ENCODE data around the gene ACOX1.

ACOX1 gene

GRCh38 chr17:75909051-75909811 is 69.7 kb downstream of the ACOX1 start:
- DNase-seq (ENCODE audit: low spot score): peak; percentile 83

DNA sequence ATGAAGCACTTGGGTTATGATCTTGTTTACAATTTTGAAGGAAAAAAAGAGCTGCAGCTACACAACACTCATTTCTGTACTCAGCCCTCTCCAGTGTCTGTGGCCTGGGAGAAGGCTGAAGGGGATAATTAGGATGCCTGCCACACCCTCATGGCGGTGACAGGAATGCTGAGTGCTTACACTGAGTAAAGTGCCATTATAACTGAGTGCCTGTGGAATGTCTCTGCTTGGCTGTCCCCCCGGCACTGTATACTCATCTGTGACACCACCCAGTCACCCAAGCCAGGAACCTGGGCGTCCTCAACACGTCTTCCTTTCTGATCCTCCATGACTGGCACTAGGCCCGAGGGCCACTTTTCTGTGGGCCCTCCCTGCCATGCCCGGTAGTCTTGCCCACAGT is 70.8 kb downstream of the ACOX1 start:
- DNase-seq (ENCODE audit: low spot score): no peak

GRCh38 chr17:75906143-75906884 is 72.7 kb downstream of the ACOX1 start:
- no peak for DNase-seq (ENCODE audit: low spot score)

DNA sequence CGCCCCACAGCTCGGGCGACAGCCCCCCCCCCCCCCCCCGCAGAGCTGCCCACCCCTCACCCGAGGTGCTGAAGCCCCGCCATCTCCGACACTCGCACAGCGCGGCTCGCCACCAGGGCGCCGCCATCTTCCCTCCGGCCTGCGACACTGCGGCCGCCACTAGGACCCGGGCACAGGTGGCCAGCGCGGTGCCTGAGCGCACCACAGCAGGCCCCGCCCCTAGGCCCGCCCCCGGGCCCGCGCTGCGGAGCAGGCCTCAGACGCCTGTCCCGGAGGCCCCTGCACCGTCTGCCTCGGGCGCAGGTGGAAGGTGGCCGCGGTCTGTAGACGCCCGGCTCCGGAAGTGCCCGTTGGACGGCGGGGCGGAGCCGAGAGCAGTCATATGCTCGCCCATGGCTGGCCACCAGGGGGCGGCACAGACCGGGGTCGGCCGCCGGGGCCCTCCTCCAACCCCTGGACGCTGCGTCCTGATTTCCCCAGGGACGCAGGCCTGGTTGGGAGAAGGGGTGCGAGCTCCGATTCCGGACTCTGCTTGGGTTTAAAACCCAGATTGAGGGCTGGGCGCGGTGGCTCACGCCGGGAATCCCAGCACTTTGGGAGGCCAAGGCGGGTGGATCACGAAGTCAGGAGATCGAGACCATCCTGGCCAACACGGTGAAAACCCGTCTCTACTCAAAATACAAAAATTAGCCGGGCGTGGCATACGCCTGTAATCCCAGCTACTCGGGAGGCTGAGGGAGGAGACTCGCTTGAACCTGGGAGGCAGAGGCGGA is 74.0 kb downstream of the ACOX1 start, which contains the start of gene MRPL38:
MRPL38 (minus strand) TSS at position 136 of the 773 bp plus-strand sequence; CDS start at position 127, 9 bp downstream.
- DNase-seq (ENCODE audit: low spot score): peak; percentile 84

DNA sequence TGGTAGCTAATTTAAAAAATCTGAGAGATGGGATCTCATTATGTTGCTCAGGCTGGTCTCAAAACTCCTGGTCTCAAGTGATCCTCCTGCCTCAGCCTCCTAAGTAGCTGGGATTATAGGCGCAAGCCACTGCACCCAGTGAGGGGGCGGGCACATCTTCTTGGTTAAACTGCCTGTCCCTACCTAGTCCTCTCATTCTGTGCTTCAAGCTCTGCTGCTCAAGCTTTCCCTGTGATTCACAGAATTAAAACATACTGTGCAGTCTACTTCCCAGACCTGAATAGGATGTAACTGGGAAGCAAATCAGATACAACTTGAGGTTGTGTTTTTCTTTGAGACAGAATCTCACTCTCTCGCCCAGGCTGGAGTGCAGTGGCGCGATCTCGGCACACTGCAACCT is 76.6 kb downstream of the ACOX1 start:
- no peak for DNase-seq (ENCODE audit: low spot score)

GRCh38 chr17:75901727-75902126 is 77.2 kb downstream of the ACOX1 start:
- DNase-seq (ENCODE audit: low spot score): no peak

GRCh38 chr17:75900691-75901533 is 78.1 kb downstream of the ACOX1 start:
- DNase-seq (ENCODE audit: low spot score): no peak

DNA sequence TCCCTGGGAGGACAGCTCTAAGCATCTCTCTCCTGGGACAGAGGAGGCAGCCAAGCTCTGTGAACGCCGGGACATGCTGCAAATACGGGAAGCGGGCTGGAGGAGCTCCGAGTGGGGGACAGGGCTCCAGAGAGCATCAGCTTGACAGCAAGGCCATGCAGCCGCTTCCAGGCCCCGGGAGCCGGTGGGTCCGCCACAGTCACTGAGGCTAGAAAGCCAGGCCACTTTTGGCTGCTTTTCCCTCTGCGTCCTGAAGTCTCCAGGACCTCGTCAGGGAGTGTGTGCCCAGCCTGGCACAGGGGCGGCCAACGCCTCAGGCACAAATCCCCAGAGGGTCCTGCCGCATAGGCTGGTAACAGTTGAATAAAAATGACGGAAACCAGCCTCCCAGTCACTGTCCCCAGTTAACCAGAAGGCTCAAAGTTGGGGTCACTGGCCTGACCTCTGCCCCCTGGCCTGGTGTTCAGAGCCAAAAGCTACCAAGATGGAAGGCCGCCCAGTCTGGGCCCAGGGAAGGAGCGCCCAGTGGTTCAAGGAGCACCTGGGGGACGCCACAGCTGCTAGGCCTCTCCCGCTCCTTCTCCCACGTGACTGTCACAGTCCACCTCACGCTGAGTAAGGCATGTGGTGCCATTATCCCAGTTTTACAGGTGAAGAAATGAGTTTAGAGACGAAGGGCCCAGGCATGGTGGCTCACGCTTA is 79.0 kb downstream of the ACOX1 start:
- no peak for DNase-seq (ENCODE audit: low spot score)

- no peak for DNase-seq (ENCODE audit: low spot score)
Measured at GRCh38 chr17:75899353-75899752, 79.6 kb downstream of the ACOX1 start.

GRCh38 chr17:75898791-75899190 is 80.2 kb downstream of the ACOX1 start:
- no peak for DNase-seq (ENCODE audit: low spot score)

GRCh38 chr17:75898065-75898464 is 80.9 kb downstream of the ACOX1 start:
- no peak for DNase-seq (ENCODE audit: low spot score)

DNA sequence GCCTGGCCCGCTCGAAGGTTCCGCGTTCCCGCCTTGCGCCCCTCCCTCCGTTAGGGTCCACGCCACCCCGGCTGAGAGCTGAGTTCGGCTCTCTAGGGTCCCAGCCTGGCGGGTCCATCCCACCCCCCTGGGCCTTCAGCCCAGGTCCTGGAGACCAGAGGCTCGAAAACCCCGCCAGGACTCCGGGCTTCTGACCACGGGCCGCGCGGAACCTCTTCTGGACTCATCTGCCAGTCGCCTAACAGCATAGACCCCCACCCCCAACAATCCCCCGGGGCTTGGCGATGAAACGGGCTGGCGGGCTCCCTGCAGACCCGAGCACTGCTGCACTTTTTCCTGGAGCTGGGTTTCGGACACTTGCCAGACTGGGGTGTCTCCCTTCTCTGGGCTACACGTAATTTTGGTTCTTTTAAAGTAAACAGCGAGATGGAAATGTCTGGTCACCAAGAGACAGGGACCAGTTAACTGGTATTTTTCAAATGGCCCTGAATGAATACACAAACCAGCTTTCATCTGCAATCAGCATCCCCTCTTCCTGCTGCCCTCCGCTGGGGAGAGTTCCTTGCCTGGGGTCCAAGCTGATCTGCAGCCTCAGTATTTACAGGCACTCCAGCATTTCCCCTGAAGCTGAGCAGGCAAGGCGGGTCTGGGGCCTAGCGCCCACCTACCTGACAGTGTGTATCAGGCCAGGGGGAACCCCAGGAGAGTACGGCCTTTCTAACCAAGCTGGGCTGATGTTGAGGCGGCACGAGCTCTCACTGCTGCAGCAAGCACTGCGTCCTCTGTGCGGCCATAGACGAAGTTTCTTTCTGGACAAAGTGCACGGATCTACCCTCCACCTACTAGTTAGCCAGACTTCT is 81.6 kb downstream of the ACOX1 start:
- no peak for DNase-seq (ENCODE audit: low spot score)

- DNase-seq (ENCODE audit: low spot score): peak; percentile 81
Measured at GRCh38 chr17:75896415-75897159, 82.4 kb downstream of the ACOX1 start, which contains the start of gene TRIM65. Gene TRIM65, minus strand, starts transcription at chr17:75896951. Its CDS starts 14 bp downstream, at chr17:75896937.

DNA sequence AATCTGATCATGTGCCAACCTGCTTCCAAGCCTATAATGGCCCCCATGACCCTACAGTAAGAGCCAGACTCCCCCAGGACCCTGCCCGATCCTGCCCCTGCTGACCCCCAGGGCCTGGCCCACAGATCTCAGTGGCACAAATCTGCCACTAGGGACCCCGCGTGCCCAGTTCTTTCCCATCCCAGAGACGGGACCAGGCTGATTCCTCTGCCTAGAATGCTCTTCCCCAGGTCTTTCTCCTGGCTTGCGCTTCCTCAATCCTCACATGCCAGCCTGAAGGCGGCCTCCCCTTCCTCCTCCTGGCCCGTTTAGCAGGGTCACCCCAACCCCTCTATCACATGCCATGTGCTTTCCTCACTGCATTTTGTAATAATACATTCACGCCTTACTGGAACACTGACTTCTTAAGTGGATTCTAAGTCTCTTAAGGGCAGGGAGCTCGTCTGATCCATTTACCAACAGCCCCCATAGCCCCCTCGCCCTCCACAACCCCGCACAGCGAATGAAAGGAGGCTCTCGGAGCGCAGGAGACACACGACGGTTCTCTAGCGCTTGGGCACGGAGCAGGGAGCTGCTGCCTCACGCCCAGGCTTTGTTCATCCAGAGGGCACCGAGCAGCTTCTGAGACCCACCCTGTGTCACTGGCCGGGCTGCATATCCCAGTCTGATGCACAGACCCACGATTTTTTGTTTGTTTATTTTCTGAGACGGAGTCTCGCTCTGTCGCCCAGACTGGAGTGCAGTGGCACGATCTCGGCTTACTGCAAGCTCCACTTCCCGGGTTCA is 83.4 kb downstream of the ACOX1 start:
- DNase-seq (ENCODE audit: low spot score): no peak

DNA sequence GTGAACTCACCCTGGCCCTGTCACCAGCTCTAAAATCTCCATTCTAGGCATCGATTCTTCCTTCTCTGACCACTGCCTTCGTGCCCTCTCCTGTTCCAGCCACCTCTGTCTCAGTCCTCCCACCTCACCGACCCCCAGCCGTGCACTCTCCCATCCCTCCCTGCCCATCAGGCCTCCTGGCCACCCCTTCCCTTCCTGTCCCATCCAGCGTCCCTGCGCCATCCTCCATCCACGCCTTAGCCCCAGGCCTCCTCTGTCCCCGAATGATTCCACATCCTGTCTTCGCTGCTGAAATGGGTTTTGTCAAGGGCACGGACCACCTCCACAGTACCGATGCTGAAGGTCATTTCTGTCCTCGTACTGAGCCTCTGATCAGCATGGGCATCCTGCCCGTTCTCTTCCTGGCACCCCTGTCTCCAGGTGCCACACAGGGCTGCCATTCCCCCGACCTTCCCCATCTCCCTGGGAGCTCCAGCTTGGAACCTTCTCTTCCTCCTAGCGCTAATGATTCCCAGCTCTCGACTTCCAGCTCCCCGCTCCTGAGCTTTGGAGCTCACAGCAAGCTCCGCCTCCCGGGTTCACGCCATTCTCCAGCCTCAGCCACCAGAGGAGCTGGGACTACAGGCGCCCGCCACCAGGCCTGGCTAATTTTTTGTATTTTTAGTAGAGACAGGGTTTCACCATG is 84.8 kb downstream of the ACOX1 start:
- DNase-seq (ENCODE audit: low spot score): no peak

DNA sequence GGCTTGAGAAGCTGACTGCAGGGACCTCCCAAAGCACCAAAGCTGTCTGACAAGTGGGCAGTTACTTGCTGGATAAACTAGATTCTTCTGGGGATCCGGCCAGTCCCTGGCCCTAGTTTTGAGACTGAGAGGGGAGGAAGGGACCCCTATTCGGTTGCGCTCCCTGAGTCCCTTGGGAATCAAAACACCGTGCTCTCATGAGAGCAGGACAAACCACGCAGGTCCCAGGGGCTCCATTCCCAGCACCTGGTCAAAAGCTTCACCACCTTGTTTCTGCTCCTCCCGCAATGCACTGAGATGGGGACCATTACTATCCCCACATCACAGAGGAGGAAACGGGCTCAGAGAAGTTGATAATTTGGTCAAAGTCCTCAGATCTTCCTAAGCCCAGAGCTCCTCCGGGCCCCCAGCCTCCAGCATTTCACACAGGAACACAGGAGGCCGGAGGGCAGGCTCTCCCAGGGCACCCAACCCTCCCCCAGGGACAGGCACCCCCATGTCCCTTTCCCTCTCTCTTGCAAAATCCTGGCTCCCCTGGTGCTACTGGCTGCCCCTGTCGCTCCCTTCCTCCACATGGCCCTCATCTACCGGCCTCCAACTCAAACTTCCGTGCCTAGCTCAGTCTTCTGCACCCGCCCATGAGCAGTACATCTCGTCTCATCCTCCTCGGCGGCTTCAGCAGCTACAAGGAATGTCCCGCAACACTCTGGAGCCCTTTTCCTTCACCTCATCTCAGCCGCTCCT is 85.5 kb downstream of the ACOX1 start:
- DNase-seq (ENCODE audit: low spot score): no peak
